ENCODE results near the gene UPK3BL1.
"Not testable (repeated sequence)": the region's sequence is repeated elsewhere in the genome, so short reads cannot be mapped to it uniquely, and the experiment has no call there.

Gene UPK3BL1, protein sequence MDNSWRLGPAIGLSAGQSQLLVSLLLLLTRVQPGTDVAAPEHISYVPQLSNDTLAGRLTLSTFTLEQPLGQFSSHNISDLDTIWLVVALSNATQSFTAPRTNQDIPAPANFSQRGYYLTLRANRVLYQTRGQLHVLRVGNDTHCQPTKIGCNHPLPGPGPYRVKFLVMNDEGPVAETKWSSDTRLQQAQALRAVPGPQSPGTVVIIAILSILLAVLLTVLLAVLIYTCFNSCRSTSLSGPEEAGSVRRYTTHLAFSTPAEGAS

DNA sequence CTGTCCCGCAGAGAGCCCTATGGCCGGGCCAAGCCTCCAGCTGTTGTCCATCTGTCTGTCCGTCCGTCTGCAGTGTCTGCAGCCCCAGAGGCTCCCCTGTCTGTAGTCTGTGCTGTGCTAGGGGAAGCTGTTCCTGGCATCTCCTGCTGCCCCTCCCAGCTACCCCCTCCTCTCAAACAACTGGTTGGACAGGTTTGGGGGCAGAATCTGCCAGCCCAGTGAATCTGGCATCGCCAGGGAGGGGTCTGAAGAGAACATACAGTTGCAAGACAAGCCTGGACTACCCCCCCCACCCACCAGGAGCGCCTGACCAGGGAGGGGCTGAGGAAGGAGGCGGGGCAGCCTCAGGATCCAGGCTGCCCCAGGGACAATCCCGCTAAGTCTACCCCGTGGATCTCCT lies at the start of gene UPK3BL1:
Gene UPK3BL1, minus strand, starts transcription at position 101 of the 400 bp plus-strand sequence. Its CDS starts 50 bp downstream, at position 51.
- DNase-seq: not testable (repeated sequence)

DNA sequence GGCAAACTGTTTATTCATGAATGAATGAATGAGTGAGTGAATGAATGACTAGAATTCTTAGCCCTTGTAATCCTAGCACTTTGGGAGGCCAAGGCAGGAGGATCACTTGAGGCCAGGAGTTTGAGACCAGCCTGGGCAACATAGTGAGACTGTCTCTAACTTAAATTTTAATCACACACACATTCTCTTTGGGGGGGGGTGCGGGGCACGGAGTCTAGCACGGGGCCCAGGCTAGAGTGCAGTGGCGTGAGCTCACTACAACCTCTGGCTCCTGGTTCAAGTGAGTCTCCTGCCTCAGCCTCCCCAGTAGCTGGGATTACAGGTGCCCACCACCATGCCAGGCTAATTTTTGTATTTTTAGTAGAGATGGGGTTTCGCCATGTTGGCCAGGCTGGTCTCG lies 48.0 kb upstream of the UPK3BL1 start:
- DNase-seq: not testable (repeated sequence)

DNA sequence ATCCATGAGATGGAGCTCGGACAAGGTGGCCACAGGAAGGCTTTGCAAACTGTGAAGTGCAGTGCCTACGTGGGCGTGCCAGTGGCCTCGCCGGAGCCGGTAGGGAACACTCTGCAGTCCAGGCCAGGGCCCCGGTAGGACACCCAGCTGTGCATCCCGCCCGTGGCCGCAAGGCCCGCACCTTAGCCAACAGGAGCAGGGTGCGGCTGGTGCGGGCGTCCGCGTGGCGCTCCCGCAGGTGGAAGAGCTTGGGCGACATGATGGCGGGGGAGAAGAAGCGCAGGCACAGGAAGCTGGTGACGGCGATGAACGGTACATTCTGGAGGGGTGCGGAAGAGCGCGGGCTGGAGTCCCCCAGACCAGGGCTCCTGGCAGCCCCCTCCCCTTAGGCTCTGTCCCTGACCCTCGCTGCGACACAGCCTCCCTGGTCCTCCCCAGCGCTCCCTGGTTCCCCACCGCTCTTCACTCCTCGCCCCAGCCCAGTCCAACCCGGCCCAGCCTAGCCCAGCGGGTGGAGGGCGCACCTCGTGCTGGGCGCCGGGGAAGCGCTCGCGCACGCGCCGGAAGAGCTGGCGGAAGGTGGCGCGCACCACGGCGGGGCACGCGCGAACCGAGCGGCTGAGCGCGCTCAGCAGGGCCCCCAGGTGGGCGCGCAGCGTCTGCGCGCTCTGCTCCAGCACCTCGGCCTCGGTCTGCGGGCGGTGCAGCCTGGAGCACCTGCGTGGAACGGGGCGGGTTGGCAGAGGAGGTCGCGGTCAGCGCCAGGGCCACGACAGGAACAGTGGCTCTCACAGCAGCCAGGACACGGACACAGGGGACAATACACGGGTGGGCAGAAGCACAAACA lies 47.1 kb upstream of the UPK3BL1 start:
- DNase-seq: not testable (repeated sequence)

DNA sequence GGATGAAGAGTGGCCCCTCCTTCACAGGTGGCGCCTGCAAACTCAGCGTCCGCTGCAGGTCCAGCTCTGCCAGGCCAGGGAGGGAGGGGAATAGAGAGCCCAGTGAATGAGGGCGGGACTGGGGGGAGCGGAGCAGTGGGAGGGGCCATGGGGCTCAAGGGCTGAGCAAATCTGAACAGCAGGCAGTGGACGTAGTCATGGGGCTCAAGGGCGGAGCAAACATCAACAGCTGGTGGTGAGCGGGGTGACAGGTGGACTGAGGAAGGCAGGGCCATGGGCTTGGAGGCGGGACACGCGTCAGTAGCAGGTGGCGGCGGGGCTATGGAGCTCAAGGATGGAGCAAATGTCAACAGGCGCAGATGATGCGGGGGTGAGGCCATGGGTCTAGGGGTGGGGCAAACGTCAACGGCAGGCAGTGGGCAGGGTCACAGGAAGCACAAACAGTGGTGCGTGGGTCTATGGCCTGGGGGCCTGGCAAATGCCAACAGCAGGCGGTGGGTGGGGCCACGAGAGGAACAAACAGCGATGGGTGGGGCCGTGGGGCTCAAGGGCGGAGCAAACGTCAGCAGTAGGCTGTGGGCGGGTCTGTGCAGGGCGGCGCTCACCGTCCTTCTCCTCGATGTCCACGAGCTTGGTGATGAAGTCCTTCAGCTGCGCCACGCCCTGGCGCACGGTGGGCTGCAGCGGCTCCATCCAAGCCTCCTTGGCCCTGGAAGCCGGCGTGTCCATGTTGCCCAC lies 45.9 kb upstream of the UPK3BL1 start:
- not testable (repeated sequence) for DNase-seq

DNA sequence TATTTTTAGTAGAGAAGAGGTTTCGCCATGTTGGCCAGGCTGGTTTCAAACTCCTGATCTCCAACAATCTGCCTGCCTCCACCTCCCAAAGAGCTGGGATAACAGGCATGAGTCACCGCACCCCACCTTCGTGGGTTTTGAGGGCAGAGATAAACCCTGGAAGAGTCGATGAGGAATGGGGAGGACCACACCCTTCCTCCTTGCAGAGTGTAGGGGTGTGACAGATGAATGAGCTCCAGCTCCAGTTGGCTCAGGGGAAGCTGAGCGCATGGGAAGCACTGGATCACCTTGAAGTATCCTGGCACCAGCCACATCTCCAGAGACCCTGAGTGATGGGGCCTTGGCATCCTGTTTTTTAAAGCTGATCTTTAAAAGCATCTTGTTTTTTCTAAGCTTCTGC lies 40.0 kb upstream of the UPK3BL1 start:
- not testable (repeated sequence) for DNase-seq

DNA sequence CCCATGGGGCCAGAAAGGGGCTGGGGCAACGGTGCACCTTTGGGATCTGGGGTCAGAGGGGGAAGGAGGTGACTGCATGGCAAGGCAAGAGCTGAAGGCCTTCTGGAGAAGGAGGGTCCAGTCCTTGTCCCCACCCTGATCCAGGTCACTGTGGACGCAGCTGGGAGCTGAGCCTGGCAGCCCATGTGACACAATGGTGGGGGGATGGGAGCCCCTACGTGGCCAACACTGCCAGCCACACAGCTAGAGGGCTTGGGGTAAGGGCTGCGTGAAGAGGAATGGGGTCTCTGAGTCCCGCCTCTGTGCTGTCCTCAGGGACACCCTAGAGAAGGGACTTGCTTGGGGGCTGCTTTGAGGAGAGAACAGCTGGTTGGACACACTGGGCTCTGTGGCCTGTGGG lies 38.2 kb upstream of the UPK3BL1 start:
- not testable (repeated sequence) for DNase-seq

DNA sequence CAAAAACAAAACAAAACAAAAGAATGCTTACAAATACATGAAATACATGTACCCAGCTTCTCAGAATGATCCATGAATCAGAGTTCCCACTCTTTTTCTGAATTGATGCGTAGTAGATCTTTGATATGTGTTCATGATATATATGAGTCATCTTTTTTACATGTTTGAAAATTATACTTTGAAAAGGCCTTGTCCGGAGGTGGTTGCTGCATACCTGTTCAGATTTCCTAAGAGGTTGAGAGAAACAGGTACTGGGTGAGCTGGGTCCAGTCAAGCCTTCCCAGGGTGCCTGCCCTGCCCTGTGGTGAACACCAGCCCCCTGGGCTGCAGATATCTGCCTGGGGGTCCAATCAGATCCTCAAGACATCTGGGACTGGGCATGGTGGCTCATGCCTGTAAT lies 33.0 kb upstream of the UPK3BL1 start:
- DNase-seq: not testable (repeated sequence)

DNA sequence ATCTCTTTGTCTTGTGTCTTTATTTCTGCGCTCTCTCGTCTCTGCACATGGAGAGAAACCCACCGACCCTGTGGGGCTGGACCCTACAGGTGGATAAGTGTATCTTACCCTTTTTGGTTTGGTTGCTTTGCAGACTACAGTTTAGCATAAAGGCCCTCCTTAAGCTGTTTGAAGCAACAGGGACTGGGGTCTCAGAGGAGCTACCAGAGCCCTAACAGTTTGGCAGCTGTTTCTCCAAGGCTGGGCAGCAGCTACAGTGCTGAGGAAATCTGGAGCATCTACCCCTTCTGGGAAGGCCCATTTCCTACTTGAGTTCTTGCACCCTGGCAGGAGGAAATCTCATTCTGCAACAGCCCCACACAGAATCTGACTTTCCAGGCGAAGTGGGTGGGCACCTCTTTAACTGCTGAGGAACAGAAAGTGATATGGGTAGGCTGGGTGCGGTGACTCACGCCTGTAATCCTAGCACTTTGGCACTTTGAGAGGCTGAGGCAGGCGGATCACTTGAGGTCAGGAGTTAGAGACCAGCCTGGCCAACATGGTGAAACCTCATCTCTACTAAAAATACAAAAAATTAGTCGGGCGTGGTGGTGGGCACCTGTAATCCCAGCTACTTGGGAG lies 31.0 kb upstream of the UPK3BL1 start:
- DNase-seq: not testable (repeated sequence)

DNA sequence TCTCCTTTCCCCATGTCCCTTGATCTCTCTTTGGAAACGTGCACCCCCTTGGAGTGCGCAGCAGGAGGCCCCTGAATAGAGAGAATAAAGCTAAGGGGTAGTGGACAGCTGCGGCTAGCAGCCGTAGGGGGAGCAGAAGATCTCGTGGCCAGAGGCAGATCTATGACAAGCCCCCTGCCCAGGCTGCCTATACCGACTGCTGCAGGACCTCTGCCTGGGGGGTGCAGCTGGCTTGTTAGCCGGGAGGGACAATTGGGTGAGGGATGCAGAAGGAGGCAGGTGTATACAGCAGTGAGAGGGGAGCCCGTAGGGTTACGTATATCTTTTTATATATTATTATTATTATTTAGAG lies 29.3 kb upstream of the UPK3BL1 start:
- DNase-seq: not testable (repeated sequence)

DNA sequence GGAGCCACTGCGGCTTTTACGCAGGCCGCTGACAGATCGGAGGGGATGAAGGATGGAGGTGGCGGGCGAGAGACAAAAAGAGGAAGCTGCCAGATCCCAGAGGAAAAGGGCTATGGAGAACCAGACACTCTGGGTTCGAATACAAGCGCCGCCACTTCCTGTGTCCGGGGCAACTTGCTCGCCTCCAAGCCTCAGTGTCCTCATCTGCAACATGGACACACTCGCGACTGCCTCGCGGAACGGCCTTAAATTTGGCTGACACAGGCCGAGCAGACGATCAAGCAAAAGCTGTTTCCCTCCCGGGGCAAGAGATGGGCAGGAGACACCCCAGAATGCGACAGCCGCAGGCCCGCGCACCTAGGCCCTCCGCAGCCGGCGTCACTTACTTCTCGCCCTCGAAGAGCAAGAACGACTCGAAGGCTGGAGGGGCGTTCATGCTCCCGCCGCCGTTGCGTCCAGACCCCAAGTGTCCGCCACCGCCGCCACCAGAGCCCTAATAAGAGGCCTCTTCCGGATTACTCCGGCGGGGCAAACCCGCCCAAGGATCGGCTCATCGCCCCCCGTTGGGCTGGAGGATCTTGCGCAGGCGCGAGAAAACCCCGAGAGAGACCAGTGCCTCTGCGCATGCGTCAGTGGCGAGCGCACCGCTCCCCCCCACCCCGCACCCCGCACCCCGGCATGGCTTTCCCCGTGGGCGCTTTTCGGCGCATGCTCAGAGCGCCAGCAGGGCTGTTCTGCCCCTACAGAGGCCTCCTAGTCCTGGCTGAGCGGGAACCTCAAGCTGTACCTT lies 28.8 kb upstream of the UPK3BL1 start, which contains the start of gene POLR2J2:
Gene POLR2J2, minus strand, starts transcription at position 498 of the 790 bp plus-strand sequence. Its CDS starts 62 bp downstream, at position 436.
- not testable (repeated sequence) for DNase-seq

DNA sequence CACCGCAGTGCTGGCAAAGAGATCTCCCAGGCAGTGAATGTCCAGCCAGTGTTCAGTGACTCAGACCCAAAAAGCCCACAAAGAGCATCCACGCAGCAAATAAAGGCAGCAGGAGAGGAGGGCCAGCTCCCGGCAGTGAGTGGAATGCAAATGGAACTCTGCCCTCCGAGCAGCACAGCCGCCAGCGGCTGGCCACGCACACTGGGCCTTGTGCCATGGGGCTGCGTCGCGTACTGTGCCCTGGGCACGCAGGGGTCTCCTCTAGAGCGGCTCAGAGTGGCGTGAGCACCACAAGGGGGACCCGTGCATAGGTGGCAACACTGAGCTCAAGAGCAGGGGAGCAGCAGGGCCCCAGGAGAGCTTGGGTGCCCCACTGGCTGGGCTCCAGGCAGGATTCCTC lies 24.9 kb upstream of the UPK3BL1 start:
- not testable (repeated sequence) for DNase-seq

DNA sequence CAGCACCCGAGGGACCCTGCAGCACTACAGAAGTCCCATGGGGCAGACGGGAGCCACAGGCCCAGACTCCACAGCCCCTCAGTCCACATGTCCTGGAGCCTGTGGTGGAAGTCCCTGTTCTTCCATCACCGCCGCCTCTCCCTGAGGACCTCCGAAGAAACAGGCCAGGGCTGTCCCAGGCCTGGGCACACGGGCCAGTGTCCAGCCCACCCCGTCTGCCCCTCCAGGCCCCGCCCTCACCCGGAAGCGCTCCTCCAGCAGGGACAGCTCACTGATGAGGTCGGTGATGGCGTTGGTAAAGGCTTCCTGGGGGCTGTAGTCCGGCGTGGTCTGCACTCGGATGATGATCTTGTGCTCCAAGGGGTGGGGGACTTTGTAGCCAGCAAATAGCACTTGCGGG lies 24.3 kb upstream of the UPK3BL1 start:
- DNase-seq: not testable (repeated sequence)

DNA sequence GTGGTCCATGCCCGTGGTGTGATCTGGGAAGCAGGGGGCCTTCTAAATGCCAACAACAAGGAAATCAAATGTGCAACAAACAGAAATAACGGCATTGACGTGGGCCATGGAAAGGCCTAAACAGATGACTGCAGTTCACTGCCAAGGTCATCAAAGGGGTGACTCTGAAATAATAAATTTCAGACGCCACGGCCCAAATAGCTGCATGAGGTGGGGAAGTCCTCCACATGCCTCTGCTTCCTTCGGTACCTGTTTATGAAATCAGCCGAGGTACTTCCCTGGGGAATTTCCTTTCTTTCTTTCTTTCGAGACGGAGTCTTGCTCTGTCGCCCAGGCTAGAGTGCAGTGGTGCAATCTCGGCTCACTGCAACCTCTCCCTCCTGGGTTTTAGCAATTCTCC lies 22.2 kb upstream of the UPK3BL1 start:
- not testable (repeated sequence) for DNase-seq

DNA sequence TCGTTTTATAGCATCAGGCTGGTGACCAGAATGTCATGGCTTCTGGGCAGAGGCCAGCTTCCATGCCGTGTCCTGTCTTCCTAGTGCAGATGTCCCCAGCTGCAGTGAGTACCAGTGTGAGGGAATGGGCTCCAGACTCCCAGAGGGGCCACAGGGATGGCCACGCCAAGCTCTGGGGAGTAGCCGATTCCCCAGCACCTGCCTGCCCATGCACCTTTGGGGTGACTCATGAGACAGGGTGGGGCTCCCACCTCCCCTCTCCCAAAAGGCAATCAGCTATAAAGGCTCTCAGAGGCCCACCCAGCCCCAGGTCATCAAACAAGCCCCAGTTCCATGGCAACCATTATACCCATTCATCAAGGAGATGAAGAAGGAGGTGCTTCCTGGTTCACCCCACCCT lies 7.3 kb upstream of the UPK3BL1 start, which contains the start of gene SPDYE2B:
Gene SPDYE2B, plus strand, starts transcription at position 396 of the 400 bp plus-strand sequence. CDS start 2,030 bp downstream, outside the sequence.
- not testable (repeated sequence) for DNase-seq

DNA sequence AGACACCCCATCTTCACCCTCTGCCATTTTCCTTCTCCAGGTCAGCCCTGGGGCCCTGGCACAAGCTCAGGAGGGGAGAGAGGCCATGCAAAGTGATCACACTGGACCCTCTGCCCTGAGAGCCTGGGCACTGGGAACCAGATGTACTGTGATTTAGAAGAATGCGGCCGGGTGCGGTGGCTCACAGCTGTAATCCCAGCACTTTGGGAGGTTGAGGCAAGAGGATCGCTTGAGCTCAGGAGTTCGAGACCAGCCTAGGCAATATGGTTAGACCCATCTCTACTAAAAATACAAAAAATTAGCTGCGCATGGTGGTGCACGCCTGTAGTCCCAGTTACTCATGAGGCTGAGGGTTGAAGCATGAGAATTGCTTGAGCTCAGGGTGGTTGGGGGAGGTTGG lies 5.2 kb upstream of the UPK3BL1 start:
- not testable (repeated sequence) for DNase-seq

DNA sequence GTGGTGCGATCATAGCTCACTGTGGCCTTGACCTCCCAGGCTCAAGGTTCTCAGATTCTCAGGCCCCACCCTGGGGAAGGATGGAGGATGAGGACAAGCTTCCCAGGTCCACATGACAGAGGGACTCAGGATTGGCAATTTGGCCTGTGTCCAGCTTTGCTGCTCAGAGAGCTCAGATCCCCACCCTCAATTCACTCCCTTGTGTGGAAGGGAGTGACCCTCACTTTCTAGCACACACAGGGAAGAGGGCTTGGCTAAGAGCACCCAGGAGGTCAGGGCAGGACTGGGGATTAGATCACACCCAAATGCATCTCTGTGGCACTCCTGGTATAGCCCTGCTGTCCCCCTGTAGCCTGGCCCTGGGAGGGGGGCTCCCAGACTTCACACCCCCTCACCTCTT lies 813 bp upstream of the UPK3BL1 start:
- DNase-seq: not testable (repeated sequence)

DNA sequence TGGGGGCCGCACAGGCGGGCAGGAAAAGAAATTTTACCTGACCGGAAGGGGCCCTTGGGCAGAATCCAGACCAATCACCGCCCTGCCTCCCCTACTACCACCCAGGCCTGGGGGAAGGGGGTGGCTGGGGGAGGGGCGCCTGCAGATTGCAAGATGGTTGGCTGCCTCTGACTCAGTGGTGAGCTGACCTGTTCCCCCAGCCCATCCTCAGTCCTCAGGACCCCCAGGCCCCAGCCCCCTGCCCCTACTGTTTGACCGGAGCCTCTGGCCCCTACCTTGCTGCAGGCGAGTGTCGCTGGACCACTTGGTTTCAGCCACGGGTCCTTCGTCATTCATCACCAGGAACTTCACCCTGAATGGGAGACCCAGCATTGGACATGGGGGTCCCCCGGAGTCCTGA lies 3.7 kb downstream of the UPK3BL1 start:
- DNase-seq: not testable (repeated sequence)

DNA sequence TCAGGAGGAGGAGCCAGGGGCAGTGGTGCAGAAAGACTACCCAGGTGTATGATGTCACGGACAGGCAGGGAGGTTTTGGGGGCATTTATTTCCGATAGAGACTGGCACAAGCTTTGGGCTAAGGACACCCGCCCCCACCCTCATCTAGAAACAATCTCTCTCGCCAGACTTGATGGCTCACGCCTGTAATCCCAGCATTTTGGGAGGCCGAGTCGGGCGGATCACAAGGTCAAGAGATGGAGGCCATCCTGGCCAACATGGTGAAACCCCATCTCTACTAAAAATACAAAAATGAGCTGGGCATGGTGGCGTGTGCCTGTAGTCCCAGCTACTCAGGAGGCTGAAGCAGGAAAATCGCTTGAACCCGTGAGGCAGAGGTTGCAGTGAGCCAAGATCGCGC lies 5.6 kb downstream of the UPK3BL1 start:
- DNase-seq: not testable (repeated sequence)

DNA sequence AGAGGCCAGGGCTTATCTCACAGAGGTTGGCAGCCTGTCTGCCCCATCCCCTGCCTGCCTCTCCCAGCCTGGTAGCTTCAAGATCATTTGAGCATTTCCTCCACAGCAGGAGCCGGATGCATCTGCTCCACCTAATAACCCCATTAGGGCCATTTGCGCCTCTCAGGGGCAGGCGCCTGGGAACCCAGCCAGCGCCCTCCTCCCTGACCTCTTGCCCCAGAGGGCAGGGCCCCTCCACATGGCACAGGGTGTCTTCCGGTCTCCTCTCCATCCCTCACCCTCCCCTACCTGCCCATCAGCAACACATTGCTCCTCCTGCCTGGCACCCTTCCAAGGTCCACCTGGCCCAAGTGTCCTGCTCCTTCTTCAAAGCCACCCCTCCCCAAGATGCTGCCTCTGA lies 7.2 kb downstream of the UPK3BL1 start:
- not testable (repeated sequence) for DNase-seq

DNA sequence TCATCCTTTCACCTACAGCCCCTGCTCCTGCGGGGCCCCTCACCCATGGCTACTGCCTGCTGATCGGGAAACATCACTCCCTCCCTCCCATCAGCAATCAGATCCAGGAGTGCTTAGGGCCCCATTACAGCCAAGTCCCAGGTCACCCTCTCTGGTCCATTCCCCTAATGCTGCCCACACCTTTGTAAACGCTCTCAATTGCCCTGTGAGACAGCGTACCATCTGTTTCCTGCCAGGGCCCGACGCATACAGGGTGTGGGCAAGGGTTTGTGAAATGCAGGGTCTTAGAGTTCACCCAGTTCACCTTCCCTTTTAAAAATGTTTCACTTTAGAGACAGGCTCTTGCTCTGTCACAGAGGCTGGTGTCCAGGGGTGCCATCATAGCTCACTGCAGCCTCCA lies 8.3 kb downstream of the UPK3BL1 start:
- not testable (repeated sequence) for DNase-seq

DNA sequence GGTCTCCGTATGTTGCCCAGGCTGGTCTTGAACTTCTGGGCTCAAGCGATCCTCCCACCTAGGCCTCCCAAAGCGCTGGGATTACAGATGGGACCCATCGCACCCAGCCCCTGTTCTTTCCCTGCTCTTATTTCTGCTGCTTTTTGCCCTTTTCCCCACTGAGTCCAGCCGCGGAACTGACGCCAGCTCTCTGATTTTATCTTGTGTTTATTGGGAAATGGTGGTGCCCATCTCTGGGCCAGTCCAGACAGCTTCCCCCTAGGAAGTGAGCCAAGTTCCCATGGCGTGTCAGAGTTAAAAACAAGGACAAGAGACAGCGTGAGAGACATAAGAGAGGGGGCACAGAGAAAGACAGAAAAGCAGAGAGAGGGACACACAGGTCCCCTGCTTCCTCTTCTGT lies 12.0 kb downstream of the UPK3BL1 start:
- DNase-seq: not testable (repeated sequence)

Data from activated CD4-positive, alpha-beta T cell treated with anti-CD3 and anti-CD28 coated beads, Interleukin-2, amount 50 U/mL, for 1 hour (primary cell).